Medulla oblongata (tissue), 1 donor: Measurements from ENCODE around the gene FES.
"Not testable (repeated sequence)": the region's sequence is repeated elsewhere in the genome, so short reads cannot be mapped to it uniquely, and the experiment has no call there.

Source experiments
- DNase-seq: peaks from one replicate; pipeline ENCODE4 v3.0.0-alpha.2; 2015; ENCODE audit errors: extremely low spot score

Gene FES

GRCh38 chr15:90860942-90861675 lies 23.2 kb upstream of the FES start:
- DNase-seq = no peak

DNA sequence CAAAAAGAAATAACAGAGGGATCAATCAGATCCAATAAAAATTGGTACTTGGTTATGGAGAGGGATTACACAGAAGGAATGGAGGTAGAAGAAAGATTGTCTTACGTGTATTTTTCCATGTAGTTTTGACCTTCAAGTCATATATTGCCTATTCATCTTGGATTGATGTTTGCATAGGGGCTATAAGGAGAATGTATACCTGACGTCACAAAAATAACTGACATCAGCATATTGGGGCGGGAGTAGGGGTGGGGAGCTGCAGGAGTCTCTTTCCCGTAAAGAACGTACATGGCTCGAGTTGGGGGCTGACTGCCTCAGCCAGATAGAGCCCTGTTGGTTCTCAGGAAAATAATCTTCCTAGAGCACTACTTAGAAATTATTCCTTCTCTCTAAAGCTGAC lies 21.8 kb upstream of the FES start:
- no peak for DNase-seq

GRCh38 chr15:90862964-90863778 lies 21.1 kb upstream of the FES start:
- DNase-seq = peak; percentile 38

DNA sequence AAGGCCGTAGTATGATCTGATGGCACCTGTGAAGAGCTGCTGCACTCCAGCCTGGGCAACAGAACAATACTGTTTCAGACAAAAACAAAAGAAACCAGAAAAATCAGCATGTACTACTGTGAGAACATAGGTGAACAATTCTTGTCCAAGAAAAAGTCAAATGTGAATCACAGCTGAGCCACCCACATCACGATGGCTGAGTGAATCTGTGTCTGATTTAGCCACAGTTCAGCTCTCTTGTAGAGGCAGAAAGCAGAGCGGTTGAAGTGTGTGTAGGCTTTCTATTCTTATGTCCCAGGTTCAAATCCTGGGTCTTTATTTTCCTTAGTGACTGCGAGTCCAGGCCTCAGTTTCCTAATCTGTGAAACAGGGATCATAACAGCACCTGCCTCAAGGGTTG lies 20.3 kb upstream of the FES start:
- DNase-seq = no peak

DNA sequence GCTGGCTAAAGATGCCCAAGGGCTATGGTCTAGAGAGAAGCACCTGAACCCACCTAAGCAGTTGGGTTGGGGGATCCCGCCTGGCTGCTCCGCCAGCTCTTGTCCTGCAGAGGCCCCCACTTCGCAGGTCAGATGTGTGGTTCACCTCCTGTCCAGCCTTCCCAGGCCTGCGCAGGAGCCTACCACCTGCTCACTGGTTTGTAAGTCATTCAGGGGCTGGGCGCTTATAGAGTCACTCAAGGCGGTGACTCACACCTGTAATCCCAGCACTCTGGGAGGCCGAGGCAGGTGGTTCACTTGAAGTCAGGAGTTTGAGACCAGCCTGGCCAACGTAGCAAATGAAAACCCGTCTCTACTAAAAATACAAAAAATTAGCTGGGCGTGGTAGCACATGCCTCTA lies 19.8 kb upstream of the FES start:
- DNase-seq = no peak

DNA sequence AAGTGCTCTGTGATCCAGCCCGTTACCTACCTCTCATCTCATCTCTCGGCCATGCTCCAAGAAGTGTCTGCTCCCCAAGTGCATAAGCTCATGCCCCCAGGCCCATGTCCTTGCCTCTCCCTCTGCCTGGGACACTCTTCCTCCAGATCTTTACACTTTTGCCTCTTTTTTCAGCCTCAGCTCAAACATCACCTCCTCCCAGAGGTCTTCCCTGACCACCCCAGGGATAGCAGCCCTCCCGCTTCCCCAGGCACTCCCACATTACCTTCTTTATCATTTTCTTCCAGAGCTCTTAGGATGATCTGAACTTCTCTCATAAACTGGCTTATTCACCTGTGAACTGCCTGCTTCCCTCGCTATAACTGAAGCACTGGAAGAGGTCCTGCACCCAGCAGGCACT lies 18.6 kb upstream of the FES start:
- no peak for DNase-seq

- no peak for DNase-seq
Observed at GRCh38 chr15:90866161-90866715, 18.1 kb upstream of the FES start.

DNA sequence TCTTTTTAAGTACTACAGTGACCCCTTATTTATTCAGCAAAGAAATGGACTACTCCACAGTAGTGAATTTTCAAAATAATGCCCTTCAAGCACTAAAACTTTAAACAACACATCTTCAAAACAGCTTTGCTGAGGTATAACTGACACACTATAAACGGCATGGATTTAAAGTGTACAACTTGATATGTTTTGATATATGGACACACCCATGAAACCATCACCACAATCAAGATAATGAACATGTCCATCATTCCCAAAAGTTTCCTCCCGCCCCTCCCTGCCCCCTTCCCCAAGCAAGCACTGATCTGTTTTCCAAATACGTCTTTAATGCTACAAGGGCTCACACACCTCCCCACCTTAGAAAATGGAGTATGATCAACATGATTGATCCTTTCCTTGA lies 17.5 kb upstream of the FES start:
- no peak for DNase-seq

DNA sequence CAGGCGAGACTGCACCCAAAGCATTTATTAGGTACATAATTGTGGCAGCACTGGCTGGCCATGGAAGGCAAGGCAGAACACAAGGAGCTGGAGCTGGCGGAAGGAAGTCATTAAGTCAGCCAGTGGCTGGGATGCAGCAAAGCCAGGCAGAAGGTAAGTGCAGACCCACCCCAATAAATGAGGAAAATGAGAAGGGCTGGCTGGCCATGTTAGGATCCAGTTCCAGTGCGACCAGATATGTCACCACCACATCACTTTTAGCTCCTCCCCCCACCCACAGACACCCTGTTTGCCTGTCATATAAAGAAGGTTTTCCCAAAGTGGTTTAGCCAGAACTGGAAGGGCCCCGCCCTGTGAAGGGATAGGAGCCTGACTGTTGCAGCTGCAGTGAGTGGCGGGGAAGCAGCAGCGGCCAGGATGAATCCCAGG lies 16.0 kb upstream of the FES start, which contains the start of gene FURIN:
Gene FURIN, plus strand, starts transcription at position 328 of the 429 bp plus-strand sequence. CDS start 7,153 bp downstream, outside the sequence.
- no peak for DNase-seq

GRCh38 chr15:90869140-90869541 lies 15.2 kb upstream of the FES start:
- no peak for DNase-seq

- DNase-seq = peak; percentile 52
Observed at GRCh38 chr15:90869601-90870353, 14.5 kb upstream of the FES start.

GRCh38 chr15:90870354-90871138 lies 13.8 kb upstream of the FES start:
- peak; percentile 40 for DNase-seq

- DNase-seq = no peak
Observed at GRCh38 chr15:90871139-90871715, 13.1 kb upstream of the FES start.

DNA sequence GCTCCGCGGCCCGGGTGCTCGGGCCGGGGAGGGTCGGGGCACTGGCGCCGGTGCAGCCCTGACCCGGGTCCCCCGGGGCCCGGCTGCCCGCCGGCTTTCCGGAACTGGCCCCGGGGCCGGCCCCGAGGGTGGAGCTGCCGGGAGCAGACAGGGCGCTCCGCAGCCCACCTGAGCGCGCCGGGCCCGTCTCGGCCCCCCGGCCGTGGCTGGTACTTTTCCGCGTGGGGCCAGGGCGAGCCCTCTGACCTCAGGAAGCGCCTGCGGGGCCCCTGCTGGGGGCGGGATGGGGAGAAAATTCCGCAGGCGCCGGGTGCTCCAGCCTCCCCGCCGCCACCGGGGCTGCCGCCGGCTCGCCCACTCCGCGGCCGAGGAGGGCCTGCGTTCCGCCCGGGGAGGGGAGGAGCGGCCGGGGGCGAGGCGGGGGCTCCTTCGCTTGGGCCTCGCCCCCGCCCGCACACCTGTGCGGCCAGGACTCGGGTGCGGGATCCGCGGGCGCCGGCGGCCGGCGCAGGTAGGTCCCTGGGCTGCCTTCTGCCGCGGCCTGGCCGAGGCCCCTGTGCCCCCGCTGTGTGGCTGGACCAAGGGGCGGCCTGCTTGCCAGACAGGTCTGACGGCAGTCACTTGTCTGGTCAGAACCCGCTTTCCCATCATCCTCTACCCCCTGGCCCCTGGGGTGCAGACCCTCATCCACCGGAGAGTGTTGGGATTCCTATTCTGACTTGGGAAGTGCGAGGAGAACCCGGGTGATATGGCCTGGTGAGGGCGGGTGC lies 12.4 kb upstream of the FES start:
- no peak for DNase-seq

GRCh38 chr15:90872486-90873184 lies 11.7 kb upstream of the FES start:
- peak; percentile 25 for DNase-seq

DNA sequence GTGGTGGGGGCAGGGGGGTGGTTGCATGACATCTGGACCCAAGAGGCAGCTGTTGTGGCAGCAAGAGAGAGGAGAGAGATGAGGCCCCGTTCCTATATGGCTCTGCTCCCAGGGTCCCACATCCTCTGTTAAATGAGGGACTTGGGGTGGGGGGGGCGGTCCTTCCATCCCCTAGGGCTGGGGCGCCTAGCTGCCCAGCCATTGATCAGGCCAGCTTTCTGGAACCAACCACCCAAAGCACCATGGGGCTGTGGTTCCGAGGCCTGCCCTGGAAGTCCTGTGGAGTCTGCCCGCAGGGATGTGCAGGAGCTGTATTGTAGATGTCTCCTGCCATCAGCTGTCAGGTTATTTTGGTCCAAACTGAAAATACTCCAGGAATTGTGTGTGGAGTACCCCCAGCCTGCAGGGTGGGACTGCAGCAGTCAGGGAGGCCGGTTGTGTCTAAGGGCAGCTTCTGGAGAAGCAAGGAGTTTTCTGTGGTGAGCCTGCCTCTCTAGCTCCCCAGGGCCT lies 10.8 kb upstream of the FES start:
- no peak for DNase-seq

- no peak for DNase-seq
Observed at GRCh38 chr15:90873998-90874605, 10.2 kb upstream of the FES start.

DNA sequence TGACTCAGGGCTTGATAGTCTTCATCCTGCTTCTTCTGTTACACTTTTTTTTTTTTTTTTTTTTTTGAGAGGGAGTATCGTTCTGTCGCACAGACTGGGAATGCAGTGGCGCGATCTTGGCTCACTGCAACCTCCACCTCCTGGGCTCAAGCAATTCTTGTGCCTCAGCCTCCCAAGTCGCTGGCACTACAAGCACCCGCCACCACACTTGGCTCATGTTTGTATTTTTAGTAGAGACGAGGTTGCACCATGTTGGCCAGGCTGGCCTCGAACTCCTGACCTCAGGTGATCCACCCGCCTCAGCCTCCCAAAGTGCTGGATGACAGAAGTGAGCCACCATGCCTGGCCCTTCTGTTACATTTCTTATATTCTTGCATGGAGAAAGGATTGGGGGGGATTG lies 9.3 kb upstream of the FES start:
- DNase-seq = not testable (repeated sequence)

DNA sequence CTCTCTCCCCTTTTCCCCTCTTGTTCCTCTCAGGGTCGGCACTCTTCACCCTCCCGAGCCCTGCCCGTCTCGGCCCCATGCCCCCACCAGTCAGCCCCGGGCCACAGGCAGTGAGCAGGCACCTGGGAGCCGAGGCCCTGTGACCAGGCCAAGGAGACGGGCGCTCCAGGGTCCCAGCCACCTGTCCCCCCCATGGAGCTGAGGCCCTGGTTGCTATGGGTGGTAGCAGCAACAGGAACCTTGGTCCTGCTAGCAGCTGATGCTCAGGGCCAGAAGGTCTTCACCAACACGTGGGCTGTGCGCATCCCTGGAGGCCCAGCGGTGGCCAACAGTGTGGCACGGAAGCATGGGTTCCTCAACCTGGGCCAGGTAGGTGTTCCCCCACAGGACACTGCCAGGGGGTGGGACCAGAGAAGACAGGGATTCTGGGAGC lies 8.7 kb upstream of the FES start:
- no peak for DNase-seq
